Raji (cell line): ENCODE measurements around the gene MEIS1.

Experiments
- POLR2A ChIP-seq: IDR thresholded peaks from 2 replicates; pipeline ENCODE4 v1.6.1; 2011; ENCODE audit warnings: low read depth, low read length, control low read depth; ENCODE audit not compliant: insufficient read depth

The MEIS1 gene

GRCh38 chr2:66543257-66543767 lies 108.4 kb downstream of the MEIS1 start:
- no peak for TF ChIP-seq POLR2A

- no peak for TF ChIP-seq POLR2A
Measured at GRCh38 chr2:66544258-66544657, 109.3 kb downstream of the MEIS1 start.

- TF ChIP-seq POLR2A = no peak
Measured at GRCh38 chr2:66545258-66545657, 110.3 kb downstream of the MEIS1 start.

GRCh38 chr2:66547118-66547517 lies 112.2 kb downstream of the MEIS1 start:
- TF ChIP-seq POLR2A = no peak

- no peak for TF ChIP-seq POLR2A
Measured at GRCh38 chr2:66547887-66548286, 113.0 kb downstream of the MEIS1 start.

GRCh38 chr2:66548422-66548821 lies 113.5 kb downstream of the MEIS1 start:
- no peak for TF ChIP-seq POLR2A

GRCh38 chr2:66550826-66551225 lies 115.9 kb downstream of the MEIS1 start:
- no peak for TF ChIP-seq POLR2A

- no peak for TF ChIP-seq POLR2A
Measured at GRCh38 chr2:66553370-66553769, 118.4 kb downstream of the MEIS1 start.

GRCh38 chr2:66555091-66555490 lies 120.2 kb downstream of the MEIS1 start:
- no peak for TF ChIP-seq POLR2A

- TF ChIP-seq POLR2A = no peak
Measured at GRCh38 chr2:66555501-66556324, 120.8 kb downstream of the MEIS1 start.

- TF ChIP-seq POLR2A = no peak
Measured at GRCh38 chr2:66559672-66560071, 124.7 kb downstream of the MEIS1 start.

- TF ChIP-seq POLR2A = no peak
Measured at GRCh38 chr2:66560683-66561082, 125.8 kb downstream of the MEIS1 start.

- no peak for TF ChIP-seq POLR2A
Measured at GRCh38 chr2:66561645-66562303, 126.8 kb downstream of the MEIS1 start.

- TF ChIP-seq POLR2A = no peak
Measured at GRCh38 chr2:66562304-66562685, 127.4 kb downstream of the MEIS1 start.

GRCh38 chr2:66563473-66563872 lies 128.5 kb downstream of the MEIS1 start:
- TF ChIP-seq POLR2A = no peak

GRCh38 chr2:66565291-66565690 lies 130.4 kb downstream of the MEIS1 start:
- no peak for TF ChIP-seq POLR2A
